Measurements from ENCODE around the gene CDH4. TPM values are rescaled to one million over a fixed set of nuclear protein-coding genes. Genes with fewer than 3 reads are reported as not detected.
"Not testable (repeated sequence)": the region's sequence is repeated elsewhere in the genome, so short reads cannot be mapped to it uniquely, and the experiment has no call there.

CDH4 gene
- total RNA-seq, 1 donor from 2014 or later = 0.06 TPM

DNA sequence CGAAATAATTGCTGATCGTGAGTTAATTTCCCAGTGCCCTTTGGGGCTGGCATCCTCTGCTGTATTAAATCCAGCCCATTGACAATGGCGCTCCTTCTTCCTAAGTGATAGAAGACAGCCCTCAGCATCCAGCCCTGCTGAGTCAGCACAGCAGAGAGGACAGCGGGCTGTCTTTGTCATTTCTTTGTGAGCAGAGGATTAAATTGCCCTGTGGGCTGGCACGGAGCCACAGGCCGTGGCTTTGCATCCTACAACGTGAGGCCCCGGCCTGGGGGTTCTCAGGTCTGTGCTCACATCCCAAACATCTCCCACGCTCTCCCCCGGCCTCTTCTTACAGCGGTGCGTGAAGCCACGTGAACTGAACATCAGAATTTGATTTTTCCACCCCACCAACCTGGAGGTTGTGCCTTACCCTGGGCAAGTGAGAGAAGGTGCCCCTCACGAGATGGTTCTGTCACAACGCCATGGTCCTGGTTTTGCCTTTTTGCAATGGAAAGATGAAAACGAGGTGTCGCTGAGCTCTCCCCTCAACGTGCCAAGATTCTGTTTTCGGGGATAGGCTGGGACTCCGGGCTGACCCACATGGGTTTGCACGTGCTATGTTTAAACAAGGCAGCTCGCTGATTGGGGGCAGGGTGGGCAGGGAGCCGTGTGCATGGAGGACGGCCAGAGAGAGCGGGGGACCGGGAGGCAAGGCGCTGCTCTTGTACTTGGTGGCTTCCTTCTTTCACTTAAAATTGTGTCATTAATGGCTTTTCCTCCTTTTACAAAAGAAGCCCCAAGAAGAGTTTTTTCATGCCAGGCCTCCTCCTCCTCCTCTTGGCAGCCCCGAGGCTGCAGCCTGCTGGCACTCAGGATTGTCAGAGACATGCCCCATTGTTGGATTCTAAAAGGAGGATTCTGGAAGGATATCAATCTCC is 19.5 kb downstream of the CDH4 start:
- no peak for TF ChIP-seq CTCF (IDR thresholded peaks at IDR 0.05)
- Histone ChIP-seq H3K27ac (no peak overlapping the region), H3K9me3 (no peaks in the 10 kb centered on the region), H3K4me3 (no peak overlapping the region), H3K27me3 (ENCODE audit: low read depth) (peaks cover 11% of the 10 kb centered on the region), H3K36me3 (no peaks in the 10 kb centered on the region), H3K4me1 (no peaks in the 10 kb centered on the region)
- no peak for ATAC-seq
- intact Hi-C loops (cut with DNase I) = no loop called here
- DNase-seq = no peak

DNA sequence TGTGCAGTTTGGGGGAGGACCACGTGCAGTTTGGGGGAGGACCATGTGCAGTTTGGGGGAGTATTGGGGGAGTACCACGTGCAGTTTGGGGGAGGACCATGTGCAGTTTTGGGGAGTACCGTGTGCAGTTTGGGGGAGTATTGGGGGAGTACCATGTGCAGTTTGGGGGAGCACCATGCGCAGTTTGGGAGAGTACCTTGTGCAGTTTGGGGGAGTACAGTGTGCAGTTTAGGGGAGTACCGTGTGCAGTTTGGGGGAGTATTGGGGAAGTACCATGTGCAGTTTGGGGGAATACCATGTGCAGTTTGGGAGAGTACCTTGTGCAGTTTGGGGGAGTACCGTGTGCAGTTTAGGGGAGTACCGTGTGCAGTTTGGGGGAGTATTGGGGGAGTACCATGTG is 21.0 kb downstream of the CDH4 start:
- H3K27ac ChIP-seq; DNase-seq; H3K27me3 ChIP-seq (ENCODE audit: low read depth); H3K4me3 ChIP-seq; H3K36me3 ChIP-seq; H3K9me3 ChIP-seq; H3K4me1 ChIP-seq; intact Hi-C loops (cut with DNase I); ATAC-seq: not testable (repeated sequence)

DNA sequence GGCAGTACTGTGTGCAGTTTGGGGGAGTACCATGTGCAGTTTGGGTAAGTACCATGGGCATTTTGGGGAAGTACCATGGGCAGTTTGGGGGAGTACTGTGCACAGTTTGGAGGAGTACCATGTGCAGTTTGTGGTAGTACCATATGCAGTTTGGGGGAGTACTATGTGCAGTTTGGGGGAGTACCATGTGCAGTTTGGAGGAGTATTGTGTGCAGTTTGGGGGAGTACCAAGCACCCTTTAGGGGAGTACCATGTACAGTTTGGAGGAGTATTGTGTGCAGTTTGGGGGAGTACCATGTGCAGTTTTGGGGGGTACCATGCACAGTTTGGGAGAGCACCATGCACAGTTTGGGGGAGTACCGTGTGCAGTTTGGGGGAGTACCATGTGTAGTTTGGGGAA is 21.6 kb downstream of the CDH4 start:
- H3K9me3 ChIP-seq; H3K4me3 ChIP-seq; H3K27me3 ChIP-seq (ENCODE audit: low read depth); ATAC-seq; H3K27ac ChIP-seq; intact Hi-C loops (cut with DNase I); H3K4me1 ChIP-seq; DNase-seq; H3K36me3 ChIP-seq: not testable (repeated sequence)

- TF ChIP-seq CTCF (IDR thresholded peaks at IDR 0.05) = no peak
- Histone ChIP-seq H3K36me3 (no peaks in the 10 kb centered on the region), H3K27ac (no peak overlapping the region), H3K4me1 (no peaks in the 10 kb centered on the region), H3K27me3 (ENCODE audit: low read depth) (peaks cover 11% of the 10 kb centered on the region), H3K4me3 (no peak overlapping the region), H3K9me3 (no peaks in the 10 kb centered on the region)
- DNase-seq = no peak
- ATAC-seq = no peak
- intact Hi-C loops (cut with DNase I) = no loop called here
These were observed 22.3 kb downstream of the CDH4 start for GRCh38 chr20:61274326-61274725.

DNA sequence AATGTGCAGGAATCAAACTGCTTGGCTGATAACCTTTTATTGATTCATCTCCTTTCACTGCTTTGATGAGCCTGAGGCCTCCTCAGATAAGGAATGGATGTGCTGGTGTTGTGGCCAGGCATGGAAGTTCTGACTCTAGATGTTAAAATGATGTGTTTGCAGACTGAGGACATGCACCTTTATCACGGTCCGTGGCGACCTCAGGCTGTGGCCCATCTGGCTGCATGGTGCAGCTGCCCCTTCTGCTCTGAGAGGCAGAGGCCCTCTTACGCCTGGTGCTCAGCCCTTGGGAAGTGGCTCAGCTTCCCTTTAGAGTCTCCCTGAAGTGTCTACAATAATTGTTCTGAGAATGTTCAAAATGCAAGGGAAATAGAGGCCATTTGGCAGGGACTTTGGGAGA is 26.2 kb downstream of the CDH4 start:
- intact Hi-C loops (cut with DNase I) = no loop called here
- no peak for TF ChIP-seq CTCF (IDR thresholded peaks at IDR 0.05)
- H3K4me1 ChIP-seq = no peaks in the 10 kb centered on the region
- H3K27ac ChIP-seq = no peak overlapping the region
- H3K4me3 ChIP-seq = no peak overlapping the region
- ATAC-seq (no peak), DNase-seq (no peak)
- no peaks in the 10 kb centered on the region for H3K9me3 ChIP-seq
- peaks cover 15% of the 10 kb centered on the region for H3K27me3 ChIP-seq (ENCODE audit: low read depth)
- no peaks in the 10 kb centered on the region for H3K36me3 ChIP-seq

- Histone ChIP-seq H3K9me3 (no peaks in the 10 kb centered on the region), H3K27me3 (ENCODE audit: low read depth) (peaks cover 15% of the 10 kb centered on the region), H3K27ac (no peak overlapping the region), H3K4me1 (no peaks in the 10 kb centered on the region), H3K4me3 (no peak overlapping the region), H3K36me3 (no peaks in the 10 kb centered on the region)
- no peak for TF ChIP-seq CTCF (IDR thresholded peaks at IDR 0.05)
- ATAC-seq (no peak), DNase-seq (no peak)
- intact Hi-C loops (cut with DNase I) = no loop called here
These were observed 27.6 kb downstream of the CDH4 start for GRCh38 chr20:61279621-61280150.
